H1 (cell line): ENCODE results near the gene DENND2D. TPM values are rescaled to one million over a fixed set of nuclear protein-coding genes. Genes with fewer than 3 reads are reported as not detected.
A peak's percentile ranks its signal among the peaks of the same experiment; 100 is the strongest.

Experiments
- CEBPB ChIP-seq: IDR thresholded peaks from 2 replicates; pipeline ENCODE4 v1.6.1; 2012; ENCODE audit warnings: low read depth, low read length
- CHD7 ChIP-seq: fragments of 300-600 bp; sonication (generic); IDR thresholded peaks from 2 replicates; pipeline ENCODE4 v1.7.1; 2012; ENCODE audit warnings: low read length, moderate library complexity, mild to moderate bottlenecking, inconsistent platforms; ENCODE audit not compliant: insufficient replicate concordance
- E2F6 ChIP-seq: IDR thresholded peaks from 2 replicates; pipeline ENCODE4 v1.6.1; 2012; ENCODE audit warnings: inconsistent platforms
- HDAC2 ChIP-seq, 2 experiments: fragments of 300-600 bp in 1 of 2; sonication (generic) in 1 of 2; IDR thresholded peaks; 2 replicates each; pipeline ENCODE4 v1.6.1; 2011 to 2012; ENCODE audit warnings: low read depth in 2 of 2, low read length in 2 of 2, mild to moderate bottlenecking in 2 of 2, moderate library complexity in 2 of 2, borderline replicate concordance in 1 of 2, inconsistent platforms in 1 of 2
- HDAC6 ChIP-seq: IDR thresholded peaks from one replicate; pipeline ENCODE4 v1.7.1; 2012; ENCODE audit warnings: low read depth, mild to moderate bottlenecking, inconsistent platforms, low read length, moderate library complexity
- JUN ChIP-seq: IDR thresholded peaks from 2 replicates; pipeline ENCODE4 v1.6.1; 2011; ENCODE audit warnings: low read depth, mild to moderate bottlenecking, improper control_type of control experiment, low read length
- MAX ChIP-seq: IDR thresholded peaks from 2 replicates; pipeline ENCODE4 v1.6.1; 2012; ENCODE audit warnings: inconsistent platforms
- NRF1 ChIP-seq: IDR thresholded peaks from 2 replicates; pipeline ENCODE4 v1.6.1; 2011; ENCODE audit warnings: mild to moderate bottlenecking, low read depth, low read length, improper control_type of control experiment
- POLR2A ChIP-seq, 2 experiments: IDR thresholded peaks; 1 replicate in 1 of 2; 2 replicates in 1 of 2; pipeline ENCODE4 v1.6.1; 2011; ENCODE audit warnings: low read depth in 2 of 2, low read length in 2 of 2, mild to moderate bottlenecking in 2 of 2; ENCODE audit errors: control extremely low read depth in 1 of 2
- RNF2 ChIP-seq: fragments of 200-900, 300-1000 bp; sonication (generic); IDR thresholded peaks from 2 replicates; pipeline ENCODE4 v1.7.1; 2016; ENCODE audit warnings: borderline replicate concordance, low read depth, mild to moderate bottlenecking, antibody characterized with exemption, low read length; ENCODE audit not compliant: poor library complexity, severe bottlenecking; ENCODE audit errors: missing control alignments
- TEAD4 ChIP-seq: IDR thresholded peaks from 2 replicates; pipeline ENCODE4 v1.6.1; 2012; ENCODE audit warnings: low read depth, low read length, inconsistent platforms, mixed read lengths
- polyA plus RNA-seq, 7 experiments: library from polyadenylated mRNA; depleted of rRNA in 3 of 7; stranded (reverse) in 5 of 7; unstranded in 2 of 7; fragments of >200 nt in 5 of 7; fragments of 200-250 nt in 2 of 7; gene quantifications; 1 replicate in 5 of 7; 2 replicates in 1 of 7; 4 replicates in 1 of 7; pipeline versions ENCODE4 v1.2.1 to v1.2.3, GENCODE V29; 2011 to 2013; ENCODE audit warnings: missing spikeins in 2 of 7, mixed read lengths in 2 of 7
- total RNA-seq: library from RNA; stranded (reverse); fragmentation: NEBNext Ultra II Directional; extraction: Animal tissue kit (Norgen Biotek cat#: 25700); gene quantifications from 2 replicates; pipeline ENCODE4 v1.2.1, GENCODE V29; 2021

The DENND2D gene
- total and polyA plus RNA-seq, 2 of the 8 experiments (the other 6 are each of a cell fraction or from before 2014, with no cell fraction given), result 0.58 to 1.6 TPM

- TF ChIP-seq CHD7 (no peak), HDAC6 (no peak), MAX (no peak), RNF2 (no peak), HDAC2 (IDR thresholded peaks at IDR 0.05; ENCODE audit: borderline replicate concordance in 1 of 2, low read depth in 2 of 2, low read length in 2 of 2) (peak in 1 of 2 experiments; percentile 42; a peak in 1 of 4 replicates), NRF1 (no peak), TEAD4 (0 out of 2 replicates have a peak, but pooled peaks have one; percentile 21), JUN (no peak), CEBPB (no peak), E2F6 (no peak), POLR2A (IDR thresholded peaks at IDR 0.05; ENCODE audit: control extremely low read depth in 1 of 2, low read depth in 2 of 2, low read length in 2 of 2) (no peak)
Observed at GRCh38 chr1:111140680-111140967, 59.8 kb downstream of the DENND2D start (continued).
